ENCODE data around the gene PPP1R13B. TPM values are rescaled to one million over a fixed set of nuclear protein-coding genes. Genes with fewer than 3 reads are reported as not detected.
"Not testable (repeated sequence)": the region's sequence is repeated elsewhere in the genome, so short reads cannot be mapped to it uniquely, and the experiment has no call there.

PPP1R13B gene
- total and polyA plus RNA-seq, 7 donors: 4.7 to 17.9 (median 13.3) TPM

DNA sequence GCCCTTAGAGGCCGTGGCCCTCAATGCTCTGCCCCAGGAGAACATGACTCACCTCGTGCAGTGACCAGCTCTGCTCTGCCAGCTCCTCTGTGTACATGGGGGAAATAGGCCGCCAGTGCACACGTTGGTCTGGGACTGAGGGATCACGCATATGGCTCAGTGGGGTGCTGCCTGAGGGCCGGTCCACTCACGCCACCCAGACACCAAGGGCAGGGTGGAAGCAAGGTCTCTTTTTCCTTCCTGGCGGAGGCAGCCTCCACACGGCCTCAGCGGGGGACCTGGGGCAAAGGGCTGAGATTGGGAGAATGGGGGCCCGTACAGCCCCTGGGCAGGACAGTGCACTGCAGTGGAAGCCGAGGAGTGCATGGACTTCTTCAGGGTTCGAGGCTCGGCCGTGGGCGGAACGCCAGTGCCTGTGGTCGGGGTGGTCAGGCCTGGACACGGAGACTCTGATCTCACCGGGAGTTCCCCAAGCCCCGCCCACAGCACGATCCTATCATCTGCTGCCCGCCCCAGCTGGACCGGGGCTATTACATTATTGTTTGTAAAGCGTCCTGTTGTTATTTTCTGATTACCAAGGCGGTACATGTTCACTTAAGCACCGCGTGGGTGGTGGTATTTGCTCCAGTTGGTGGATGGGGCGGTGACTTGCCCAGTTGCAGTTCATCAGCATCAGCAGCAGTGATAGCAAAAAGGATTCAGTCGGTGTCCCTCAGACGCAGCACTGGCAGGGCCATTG is 42.1 kb upstream of the PPP1R13B start:
- no peaks in the 10 kb centered on the region for H3K9me3 ChIP-seq
- H3K27ac ChIP-seq: no peak overlapping the region
- no peaks in the 10 kb centered on the region for H3K4me1 ChIP-seq
- peak overlapping the region; percentile 11 for H3K4me3 ChIP-seq
- intact Hi-C loops (cut with DNase I): no loop called here
- DNase-seq: no peak
- no peaks in the 10 kb centered on the region for H3K27me3 ChIP-seq (ENCODE audit: insufficient read depth in 3 of 3, low read length in 2 of 3)
- 49 to 57% (median 52%) methylated on average over 31 of the region's 31 CpGs for WGBS, 3 donors
- ATAC-seq: peak; percentile 28 to 49 (median 38)
- TF ChIP-seq, protein P1, sequence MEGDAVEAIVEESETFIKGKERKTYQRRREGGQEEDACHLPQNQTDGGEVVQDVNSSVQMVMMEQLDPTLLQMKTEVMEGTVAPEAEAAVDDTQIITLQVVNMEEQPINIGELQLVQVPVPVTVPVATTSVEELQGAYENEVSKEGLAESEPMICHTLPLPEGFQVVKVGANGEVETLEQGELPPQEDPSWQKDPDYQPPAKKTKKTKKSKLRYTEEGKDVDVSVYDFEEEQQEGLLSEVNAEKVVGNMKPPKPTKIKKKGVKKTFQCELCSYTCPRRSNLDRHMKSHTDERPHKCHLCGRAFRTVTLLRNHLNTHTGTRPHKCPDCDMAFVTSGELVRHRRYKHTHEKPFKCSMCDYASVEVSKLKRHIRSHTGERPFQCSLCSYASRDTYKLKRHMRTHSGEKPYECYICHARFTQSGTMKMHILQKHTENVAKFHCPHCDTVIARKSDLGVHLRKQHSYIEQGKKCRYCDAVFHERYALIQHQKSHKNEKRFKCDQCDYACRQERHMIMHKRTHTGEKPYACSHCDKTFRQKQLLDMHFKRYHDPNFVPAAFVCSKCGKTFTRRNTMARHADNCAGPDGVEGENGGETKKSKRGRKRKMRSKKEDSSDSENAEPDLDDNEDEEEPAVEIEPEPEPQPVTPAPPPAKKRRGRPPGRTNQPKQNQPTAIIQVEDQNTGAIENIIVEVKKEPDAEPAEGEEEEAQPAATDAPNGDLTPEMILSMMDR (IDR thresholded peaks at IDR 0.05): no peak
- no peaks in the 10 kb centered on the region for H3K36me3 ChIP-seq (ENCODE audit: insufficient read depth in 1 of 2, low read depth in 1 of 2)

GRCh38 chr14:103889002-103889312 is 41.6 kb upstream of the PPP1R13B start:
- ATAC-seq; H3K27ac ChIP-seq; DNase-seq; H3K27me3 ChIP-seq (ENCODE audit: insufficient read depth in 3 of 3, low read length in 2 of 3); H3K4me3 ChIP-seq; H3K4me1 ChIP-seq; H3K36me3 ChIP-seq (ENCODE audit: insufficient read depth in 1 of 2, low read depth in 1 of 2); intact Hi-C loops (cut with DNase I); H3K9me3 ChIP-seq: not testable (repeated sequence)
- 91 to 98% (median 97%) methylated on average over 4 to 8 of the region's 8 CpGs for WGBS, 3 donors

DNA sequence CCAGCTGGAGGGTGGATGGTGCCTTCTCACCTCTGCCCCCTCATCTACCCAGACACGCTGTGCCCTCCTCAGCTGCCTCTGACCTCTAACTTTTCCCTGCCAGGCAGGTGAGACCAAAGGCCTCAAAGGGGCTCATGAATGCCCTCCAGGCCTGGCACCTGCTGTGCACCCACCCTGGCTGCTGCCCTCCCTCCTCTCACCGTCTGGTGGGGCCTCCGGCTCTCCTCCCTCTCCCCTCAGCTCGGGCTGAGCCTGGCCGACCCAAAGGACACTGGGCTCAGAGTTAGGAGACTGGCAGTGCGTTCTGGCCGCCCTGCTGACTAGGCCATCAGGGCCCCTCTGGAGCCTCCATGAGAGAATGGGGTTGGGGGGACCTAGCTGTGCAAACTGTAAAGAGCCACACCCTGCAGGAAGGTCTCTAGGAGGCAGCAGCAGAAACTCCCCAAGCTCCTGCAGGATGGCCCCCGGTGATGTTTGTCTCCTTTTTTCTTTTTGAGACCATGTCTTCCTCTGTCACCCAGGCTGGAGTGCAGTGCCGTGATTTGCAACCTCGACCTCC is 40.3 kb upstream of the PPP1R13B start:
- DNase-seq: no peak

GRCh38 chr14:103887170-103887501 is 39.8 kb upstream of the PPP1R13B start:
- Histone ChIP-seq H3K36me3 (ENCODE audit: insufficient read depth in 1 of 2, low read depth in 1 of 2) (no peaks in the 10 kb centered on the region), H3K27ac (no peak overlapping the region), H3K4me1 (no peaks in the 10 kb centered on the region), H3K27me3 (ENCODE audit: insufficient read depth in 3 of 3, low read length in 2 of 3) (no peaks in the 10 kb centered on the region), H3K9me3 (no peaks in the 10 kb centered on the region), H3K4me3 (no peak overlapping the region)
- intact Hi-C loops (cut with DNase I): no loop called here
- WGBS, 3 donors: 91 to 97% (median 93%) methylated on average over 6 of the region's 6 CpGs
- ATAC-seq (no peak), DNase-seq (no peak)
- TF ChIP-seq, protein P1 (IDR thresholded peaks at IDR 0.05): no peak

More for the DNA sequence above, 40.3 kb upstream of the PPP1R13B start:
- intact Hi-C loops (cut with DNase I): no loop called here
- H3K36me3 ChIP-seq (ENCODE audit: insufficient read depth in 1 of 2, low read depth in 1 of 2): no peaks in the 10 kb centered on the region
- H3K27ac ChIP-seq: no peak overlapping the region
- H3K4me3 ChIP-seq: no peak overlapping the region
- no peaks in the 10 kb centered on the region for H3K4me1 ChIP-seq
- no peaks in the 10 kb centered on the region for H3K27me3 ChIP-seq (ENCODE audit: insufficient read depth in 3 of 3, low read length in 2 of 3)
- TF ChIP-seq, protein P1 (IDR thresholded peaks at IDR 0.05): no peak
- ATAC-seq: no peak
- no peaks in the 10 kb centered on the region for H3K9me3 ChIP-seq
- 79 to 94% (median 92%) methylated on average over 9 to 10 of the region's 10 CpGs for WGBS, 3 donors

DNA sequence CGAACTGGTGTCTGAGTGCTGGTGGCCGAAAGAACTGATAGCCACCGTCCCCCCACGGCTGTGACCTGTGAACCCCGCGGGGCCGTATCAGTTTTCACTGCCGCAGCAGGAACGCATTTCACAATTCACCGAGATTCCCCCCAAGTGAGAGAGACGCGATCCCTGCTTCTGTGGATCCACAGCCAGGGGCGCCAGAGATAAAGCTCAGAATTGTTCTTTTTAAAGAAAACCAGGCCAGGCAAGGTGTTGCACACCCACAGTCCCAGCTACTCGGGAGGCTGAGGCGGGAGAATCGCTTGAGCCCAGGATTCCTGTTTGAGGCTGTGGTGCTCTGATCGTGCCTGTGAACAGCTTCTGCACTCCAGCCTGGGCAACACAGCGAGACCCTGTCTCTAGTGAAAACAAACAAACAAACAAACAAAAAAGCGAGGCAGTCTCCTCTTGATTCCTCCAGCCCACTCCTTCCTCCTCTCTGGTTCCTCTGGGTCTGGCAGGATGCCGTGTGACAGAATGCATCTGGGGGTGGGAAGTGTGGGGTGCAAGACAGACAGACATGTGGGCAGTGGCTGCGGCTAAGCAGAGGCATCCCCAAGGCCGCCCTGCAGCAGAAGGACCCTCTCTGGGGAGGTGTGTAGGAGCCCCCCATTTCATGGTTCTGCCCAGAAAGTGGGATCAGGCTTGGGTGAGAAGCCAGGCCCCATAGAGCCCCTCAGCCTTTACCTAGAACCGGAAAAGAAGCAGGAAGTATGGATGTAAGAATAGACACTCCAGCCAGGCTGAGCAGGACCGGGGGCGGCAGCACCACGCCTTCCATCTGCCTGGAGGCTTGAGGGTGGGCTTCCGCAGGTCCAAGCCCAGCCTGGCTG is 39.2 kb upstream of the PPP1R13B start:
- Histone ChIP-seq H3K9me3 (no peaks in the 10 kb centered on the region), H3K4me3 (no peak overlapping the region), H3K27ac (no peak overlapping the region), H3K36me3 (ENCODE audit: insufficient read depth in 1 of 2, low read depth in 1 of 2) (no peaks in the 10 kb centered on the region), H3K4me1 (peaks cover under 1% of the 10 kb centered on the region), H3K27me3 (ENCODE audit: insufficient read depth in 3 of 3, low read length in 2 of 3) (no peaks in the 10 kb centered on the region)
- 68 to 75% (median 72%) methylated on average over 26 to 27 of the region's 27 CpGs for WGBS, 3 donors
- intact Hi-C loops (cut with DNase I): no loop called here
- TF ChIP-seq, protein P1 (IDR thresholded peaks at IDR 0.05): no peak
- ATAC-seq: no peak
- DNase-seq: no peak
